Prostate gland (tissue), 2 donors: Measurements from ENCODE around the gene ZNF66.
"Not testable (repeated sequence)": the region's sequence is repeated elsewhere in the genome, so short reads cannot be mapped to it uniquely, and the experiment has no call there.

Experiments
- POLR2A ChIP-seq: fragments of 450-650 bp; IDR thresholded peaks from one replicate; pipeline ENCODE4 v1.6.1; 2016; ENCODE audit warnings: antibody characterized with exemption, mild to moderate bottlenecking
- POLR2AphosphoS5 ChIP-seq: sonication (generic); formaldehyde crosslinking; IDR thresholded peaks from one replicate; pipeline ENCODE4 v1.6.1; 2017; ENCODE audit warnings: antibody characterized with exemption
- TF ChIP-seq, protein P1 (sequence below), 4 experiments: fragments of 200-600 bp in 2 of 4; fragments of 450-650 bp in 2 of 4; sonication (generic) in 2 of 4; IDR thresholded peaks; 1 replicate in 3 of 4; 2 replicates in 1 of 4; pipeline ENCODE4 v1.5.1; 2016 to 2019; ENCODE audit warnings: antibody characterized with exemption in 4 of 4, mild to moderate bottlenecking in 2 of 4, moderate library complexity in 2 of 4

DNA sequence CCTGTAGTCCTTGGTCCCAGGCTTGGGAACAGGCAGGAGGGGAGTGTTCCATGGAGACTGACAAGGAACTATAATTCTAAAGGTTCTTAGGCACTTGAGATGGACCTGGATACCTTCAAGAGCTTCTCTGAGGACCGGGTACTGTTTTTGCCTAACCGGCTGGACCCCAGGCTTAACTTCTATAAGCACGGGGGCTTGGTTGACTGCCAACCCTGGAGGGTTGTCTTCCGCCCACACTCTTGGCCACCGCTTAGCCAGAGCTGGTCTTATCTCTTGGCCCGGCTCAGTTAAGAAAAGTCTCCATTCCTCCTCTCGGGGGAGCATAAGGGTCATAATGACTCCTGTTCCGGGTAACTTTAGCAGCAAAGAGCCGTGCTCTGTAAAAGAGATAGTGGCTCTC lies 23.8 kb upstream of the ZNF66 start:
- not testable (repeated sequence) for TF ChIP-seq POLR2A, POLR2AphosphoS5
- TF ChIP-seq, protein P1, sequence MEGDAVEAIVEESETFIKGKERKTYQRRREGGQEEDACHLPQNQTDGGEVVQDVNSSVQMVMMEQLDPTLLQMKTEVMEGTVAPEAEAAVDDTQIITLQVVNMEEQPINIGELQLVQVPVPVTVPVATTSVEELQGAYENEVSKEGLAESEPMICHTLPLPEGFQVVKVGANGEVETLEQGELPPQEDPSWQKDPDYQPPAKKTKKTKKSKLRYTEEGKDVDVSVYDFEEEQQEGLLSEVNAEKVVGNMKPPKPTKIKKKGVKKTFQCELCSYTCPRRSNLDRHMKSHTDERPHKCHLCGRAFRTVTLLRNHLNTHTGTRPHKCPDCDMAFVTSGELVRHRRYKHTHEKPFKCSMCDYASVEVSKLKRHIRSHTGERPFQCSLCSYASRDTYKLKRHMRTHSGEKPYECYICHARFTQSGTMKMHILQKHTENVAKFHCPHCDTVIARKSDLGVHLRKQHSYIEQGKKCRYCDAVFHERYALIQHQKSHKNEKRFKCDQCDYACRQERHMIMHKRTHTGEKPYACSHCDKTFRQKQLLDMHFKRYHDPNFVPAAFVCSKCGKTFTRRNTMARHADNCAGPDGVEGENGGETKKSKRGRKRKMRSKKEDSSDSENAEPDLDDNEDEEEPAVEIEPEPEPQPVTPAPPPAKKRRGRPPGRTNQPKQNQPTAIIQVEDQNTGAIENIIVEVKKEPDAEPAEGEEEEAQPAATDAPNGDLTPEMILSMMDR (IDR thresholded peaks at IDR 0.05) = not testable (repeated sequence)
